A549 (cell line): ENCODE results near the gene ASTN1.

Experiments
- BCL3 ChIP-seq: fragments of >200 bp; sonication (Bioruptor Twin); formaldehyde crosslinking; IDR thresholded peaks from 3 replicates; pipeline ENCODE4 v1.6.1; 2016
- CHD4 ChIP-seq: fragments of 200-600 bp; sonication (generic); IDR thresholded peaks from 2 replicates; pipeline ENCODE4 v1.6.1; 2016; ENCODE audit warnings: antibody characterized with exemption, mild to moderate bottlenecking, borderline replicate concordance
- CTCF ChIP-seq: fragments of >200 bp; sonication (Bioruptor Twin); formaldehyde crosslinking; IDR thresholded peaks from 3 replicates; pipeline ENCODE4 v1.5.1; 2016
- HOXA7 ChIP-seq: fragments of 250-450 bp; sonication (Bioruptor Pico); IDR thresholded peaks from 2 replicates; pipeline ENCODE4 v1.5.0; 2020; ENCODE audit warnings: mild to moderate bottlenecking, moderate library complexity
- RFX5 ChIP-seq: fragments of 450-650 bp; IDR thresholded peaks from 2 replicates; pipeline ENCODE4 v1.7.1; 2014; ENCODE audit warnings: antibody characterized with exemption, mild to moderate bottlenecking, moderate library complexity
- ZSCAN20 ChIP-seq: fragments of 250-450 bp; sonication (Bioruptor Pico); IDR thresholded peaks from 2 replicates; pipeline ENCODE4 v1.8.0; 2022; ENCODE audit warnings: mild to moderate bottlenecking, moderate library complexity

GRCh38 chr1:177080564-177080963 lies 83.9 kb downstream of the ASTN1 start:
- TF ChIP-seq CTCF: no peak
- no peak for TF ChIP-seq ZSCAN20
- no peak for TF ChIP-seq BCL3
- no peak for TF ChIP-seq HOXA7
- TF ChIP-seq RFX5: no peak
- TF ChIP-seq CHD4: no peak
